ENCODE results near the gene PIGT.
"Not testable (repeated sequence)": the region's sequence is repeated elsewhere in the genome, so short reads cannot be mapped to it uniquely, and the experiment has no call there.

Gene PIGT

DNA sequence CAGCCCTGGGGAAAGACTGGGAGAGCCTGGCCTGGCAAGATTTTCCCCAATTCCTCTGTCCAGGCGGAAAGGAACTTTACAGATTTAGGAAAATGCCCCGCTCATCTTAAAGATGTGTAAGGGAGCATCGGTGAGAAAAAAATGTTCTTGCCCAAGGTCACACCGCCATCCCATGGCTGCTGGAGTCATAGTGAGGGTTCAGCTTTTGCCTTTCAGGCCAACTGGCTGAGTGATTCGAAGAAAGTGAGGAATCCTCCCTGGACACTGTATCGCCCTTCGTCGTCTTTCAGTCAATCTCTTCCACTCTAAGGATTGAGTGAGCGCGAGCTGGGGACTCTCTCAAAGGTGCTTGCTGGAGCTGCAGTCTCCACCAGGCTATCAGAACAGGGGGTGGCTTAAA, 55.0 kb downstream of the PIGT start:
- ATAC-seq: peak; percentile 47
- TF ChIP-seq ISL1 (CRISPR knock-in tag; IDR thresholded peaks at IDR 0.05) (no peak), BACH2 (CRISPR knock-in tag; IDR thresholded peaks at IDR 0.05; ENCODE audit: borderline replicate concordance) (no peak), TOX (CRISPR knock-in tag; IDR thresholded peaks at IDR 0.05; ENCODE audit: borderline replicate concordance) (no peak), TCF4 (CRISPR knock-in tag; IDR thresholded peaks at IDR 0.05; ENCODE audit: borderline replicate concordance) (no peak), RARB (CRISPR knock-in tag; IDR thresholded peaks at IDR 0.05) (no peak), SNAI2 (CRISPR knock-in tag; IDR thresholded peaks at IDR 0.05) (no peak), ZFP30 (CRISPR knock-in tag; IDR thresholded peaks at IDR 0.05) (no peak), CSDC2 (CRISPR knock-in tag; IDR thresholded peaks at IDR 0.05) (no peak), ZNF8 (CRISPR knock-in tag; IDR thresholded peaks at IDR 0.05) (no peak), PPARA (CRISPR knock-in tag; IDR thresholded peaks at IDR 0.05; ENCODE audit: borderline replicate concordance) (no peak)
- TF ChIP-seq, protein P1, sequence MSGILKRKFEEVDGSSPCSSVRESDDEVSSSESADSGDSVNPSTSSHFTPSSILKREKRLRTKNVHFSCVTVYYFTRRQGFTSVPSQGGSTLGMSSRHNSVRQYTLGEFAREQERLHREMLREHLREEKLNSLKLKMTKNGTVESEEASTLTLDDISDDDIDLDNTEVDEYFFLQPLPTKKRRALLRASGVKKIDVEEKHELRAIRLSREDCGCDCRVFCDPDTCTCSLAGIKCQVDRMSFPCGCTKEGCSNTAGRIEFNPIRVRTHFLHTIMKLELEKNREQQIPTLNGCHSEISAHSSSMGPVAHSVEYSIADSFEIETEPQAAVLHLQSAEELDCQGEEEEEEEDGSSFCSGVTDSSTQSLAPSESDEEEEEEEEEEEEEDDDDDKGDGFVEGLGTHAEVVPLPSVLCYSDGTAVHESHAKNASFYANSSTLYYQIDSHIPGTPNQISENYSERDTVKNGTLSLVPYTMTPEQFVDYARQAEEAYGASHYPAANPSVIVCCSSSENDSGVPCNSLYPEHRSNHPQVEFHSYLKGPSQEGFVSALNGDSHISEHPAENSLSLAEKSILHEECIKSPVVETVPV (CRISPR knock-in tag; IDR thresholded peaks at IDR 0.05): no peak

DNA sequence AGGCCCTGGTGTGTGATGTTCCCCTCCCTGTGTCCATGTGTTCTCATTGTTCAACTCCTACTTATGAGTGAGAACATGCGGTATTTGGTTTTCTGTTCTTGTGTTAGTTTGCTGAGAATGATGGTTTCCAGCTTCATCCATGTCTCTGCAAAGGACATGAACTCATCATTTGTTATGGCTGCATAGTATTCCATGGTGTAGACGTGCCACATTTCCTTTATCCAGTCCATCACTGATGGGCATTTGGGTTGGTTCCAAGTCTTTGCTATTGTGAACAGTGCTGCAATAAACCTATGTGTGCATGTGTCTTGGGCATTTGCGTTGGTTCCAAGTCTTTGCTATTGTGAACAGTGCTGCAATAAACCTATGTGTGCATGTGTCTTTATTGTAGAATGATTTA, 56.3 kb downstream of the PIGT start:
- TF ChIP-seq ZNF8 (CRISPR knock-in tag; IDR thresholded peaks at IDR 0.05): peak; percentile 79
- not testable (repeated sequence) for ATAC-seq

All from SK-N-SH treated with all-trans-retinoic acid at 6 μM for 48 hours (cell line).